Superior temporal gyrus (tissue), 1 donor: ENCODE data around the gene FAM3B.
"Not testable (repeated sequence)": the region's sequence is repeated elsewhere in the genome, so short reads cannot be mapped to it uniquely, and the experiment has no call there.

Experiments
- DNase-seq: peaks from one replicate; pipeline ENCODE4 v3.0.0-alpha.2; 2016; ENCODE audit errors: extremely low spot score

Gene FAM3B, protein sequence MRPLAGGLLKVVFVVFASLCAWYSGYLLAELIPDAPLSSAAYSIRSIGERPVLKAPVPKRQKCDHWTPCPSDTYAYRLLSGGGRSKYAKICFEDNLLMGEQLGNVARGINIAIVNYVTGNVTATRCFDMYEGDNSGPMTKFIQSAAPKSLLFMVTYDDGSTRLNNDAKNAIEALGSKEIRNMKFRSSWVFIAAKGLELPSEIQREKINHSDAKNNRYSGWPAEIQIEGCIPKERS

DNA sequence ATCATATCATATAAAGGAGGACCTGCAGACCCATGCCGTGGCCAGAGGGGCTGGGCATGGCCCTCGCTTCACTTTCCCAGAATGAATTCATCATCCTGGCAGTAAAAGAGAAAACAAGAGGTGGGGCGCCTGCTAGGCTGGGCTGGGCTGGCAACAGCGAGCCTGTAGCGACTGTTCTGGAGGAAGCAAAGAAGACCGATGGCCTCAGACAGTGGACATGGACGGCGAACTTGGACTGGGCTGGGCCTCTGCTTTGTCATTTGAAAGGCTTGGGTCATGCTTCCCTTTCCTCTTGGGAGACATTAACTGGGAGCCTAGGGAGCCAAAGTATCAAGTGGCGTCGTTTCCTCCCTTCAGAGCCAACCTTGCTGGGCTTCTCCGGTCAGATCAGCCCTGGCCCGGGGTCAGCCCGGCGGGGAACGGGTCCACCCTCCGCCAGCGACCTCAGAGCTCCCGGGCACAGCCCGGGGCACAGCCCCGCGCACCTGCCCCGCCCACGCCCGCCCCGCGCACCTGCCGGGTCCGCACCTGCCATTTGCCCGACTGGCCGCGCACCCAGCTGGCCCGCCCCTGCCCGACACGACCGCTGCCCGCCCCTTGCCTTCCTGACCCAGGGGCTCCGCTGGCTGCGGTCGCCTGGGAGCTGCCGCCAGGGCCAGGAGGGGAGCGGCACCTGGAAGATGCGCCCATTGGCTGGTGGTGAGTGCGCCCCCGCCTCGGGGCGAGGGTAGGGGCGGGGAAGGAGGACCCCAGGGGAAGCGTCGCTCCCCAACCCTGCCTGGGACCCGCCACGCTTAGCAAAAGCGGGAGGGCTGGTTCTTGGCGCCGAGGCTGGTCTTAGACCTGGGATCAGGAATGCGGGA is at the start of gene FAM3B:
Gene FAM3B (plus strand): TSS at position 602 of the 863 bp plus-strand sequence. CDS start 79 bp downstream, at position 681.
- DNase-seq, result no peak

DNA sequence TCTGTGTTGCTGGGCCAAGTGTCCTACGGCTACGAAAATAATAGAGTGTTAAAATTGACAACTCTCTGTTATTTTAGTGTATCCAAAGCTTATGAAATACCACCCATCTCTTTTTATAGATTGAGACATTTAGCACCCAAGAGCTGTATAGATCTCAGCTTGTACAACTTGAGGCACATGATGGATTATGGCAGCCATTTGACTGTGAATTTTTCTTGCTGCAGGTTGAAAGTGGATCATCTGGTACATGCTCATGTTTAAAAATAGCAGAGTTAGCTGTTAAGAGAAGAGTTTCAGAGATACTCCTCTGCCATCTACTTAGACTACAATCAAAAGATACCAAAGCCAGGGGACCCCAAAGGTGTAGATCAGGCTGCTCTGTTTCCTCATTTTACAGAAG is 49.3 kb upstream of the FAM3B start:
- peak; percentile 47 for DNase-seq

DNA sequence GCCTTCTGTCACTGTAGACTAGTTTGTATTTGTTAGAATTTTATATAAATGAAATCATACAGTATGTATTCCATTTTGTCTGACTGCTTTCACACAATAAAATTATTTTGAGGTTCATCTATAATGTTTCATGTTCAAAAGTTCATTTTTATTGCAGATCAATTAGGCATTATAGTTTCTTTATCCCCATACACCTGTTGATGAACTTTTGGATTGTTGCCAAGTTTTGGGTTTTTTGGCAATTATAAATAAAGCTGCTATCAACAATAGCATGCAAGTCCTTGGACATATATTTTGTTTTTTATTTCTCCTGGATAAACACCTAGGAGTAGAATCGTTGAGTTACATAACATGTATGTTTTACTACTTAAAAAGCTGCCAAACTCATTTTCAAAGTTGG is 47.1 kb upstream of the FAM3B start:
- no peak for DNase-seq

DNA sequence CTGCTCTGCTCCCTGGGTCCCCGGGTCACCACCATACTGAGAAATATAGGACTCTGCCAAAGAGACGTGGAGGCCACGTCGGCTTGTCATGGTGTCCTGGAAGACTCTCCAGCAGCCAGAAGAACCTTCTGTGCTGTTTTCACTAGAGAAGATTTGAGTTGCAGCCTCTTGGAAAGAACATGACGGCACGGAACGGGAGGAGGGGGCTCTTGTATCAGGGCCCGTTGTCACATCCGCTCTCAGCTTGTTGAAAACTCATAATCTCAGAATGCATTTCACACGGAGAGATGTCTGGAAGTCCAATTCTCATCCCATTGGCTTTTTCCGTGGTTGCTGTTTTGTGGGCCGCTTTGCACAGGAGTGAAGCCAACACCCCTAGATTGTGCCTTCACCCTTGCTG is 39.4 kb upstream of the FAM3B start:
- no peak for DNase-seq

DNA sequence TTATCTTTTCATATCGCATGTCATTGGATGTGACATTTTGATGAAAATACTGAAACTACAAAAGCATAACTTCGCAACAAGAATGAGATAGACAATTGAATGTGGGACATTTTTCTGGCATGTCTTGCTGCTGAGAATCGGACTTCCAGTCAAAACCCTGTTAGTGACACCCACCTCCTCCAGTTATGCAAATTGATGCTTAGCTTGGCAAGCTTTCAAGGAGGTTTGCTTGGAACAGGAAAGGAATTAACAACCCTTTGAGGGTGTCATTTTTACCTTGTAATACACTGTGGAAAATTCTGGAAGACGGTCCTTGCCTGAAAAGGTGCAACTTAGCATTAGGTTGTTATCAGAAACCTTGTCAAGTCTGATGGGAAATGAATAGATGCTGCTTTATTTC is 38.8 kb upstream of the FAM3B start:
- DNase-seq, result no peak

DNA sequence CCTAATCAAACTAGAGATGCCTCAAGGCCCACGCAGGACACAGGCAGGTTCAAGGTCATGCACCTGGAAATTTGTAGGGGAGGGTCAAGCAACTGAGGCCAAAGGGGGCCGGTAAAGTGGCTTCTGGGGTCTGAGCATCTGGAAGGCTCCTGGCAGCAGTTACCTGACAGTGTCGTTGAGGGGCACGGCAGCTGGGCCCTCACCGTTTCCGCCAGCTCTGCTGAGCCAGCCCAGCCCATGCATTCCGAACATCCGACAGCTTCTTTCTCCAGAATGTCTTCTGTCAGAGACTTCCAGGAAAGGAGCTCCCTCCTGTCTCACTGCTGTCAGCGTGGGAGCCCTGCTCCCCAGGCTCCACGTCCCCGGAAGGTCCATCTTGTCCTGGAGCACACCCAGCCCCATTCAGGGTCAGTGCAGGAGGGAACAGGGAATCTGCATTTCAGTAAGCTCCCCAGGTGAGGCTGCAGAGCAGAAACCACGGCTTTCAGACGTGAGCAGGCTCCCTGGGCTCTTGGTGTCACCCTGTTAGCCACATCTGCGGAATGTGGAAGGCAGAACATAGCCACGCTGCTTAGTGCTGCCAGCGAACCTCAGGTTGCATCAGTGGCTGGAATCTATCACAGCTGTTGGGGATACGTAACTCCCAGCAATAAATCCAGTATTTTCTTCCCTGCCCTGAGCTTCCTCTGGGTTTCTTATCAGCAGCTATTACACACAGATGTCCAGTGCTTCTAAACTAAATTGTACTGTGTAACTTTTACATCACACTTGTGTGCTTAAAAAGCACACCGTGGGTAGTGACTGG is 36.3 kb upstream of the FAM3B start:
- no peak for DNase-seq

DNA sequence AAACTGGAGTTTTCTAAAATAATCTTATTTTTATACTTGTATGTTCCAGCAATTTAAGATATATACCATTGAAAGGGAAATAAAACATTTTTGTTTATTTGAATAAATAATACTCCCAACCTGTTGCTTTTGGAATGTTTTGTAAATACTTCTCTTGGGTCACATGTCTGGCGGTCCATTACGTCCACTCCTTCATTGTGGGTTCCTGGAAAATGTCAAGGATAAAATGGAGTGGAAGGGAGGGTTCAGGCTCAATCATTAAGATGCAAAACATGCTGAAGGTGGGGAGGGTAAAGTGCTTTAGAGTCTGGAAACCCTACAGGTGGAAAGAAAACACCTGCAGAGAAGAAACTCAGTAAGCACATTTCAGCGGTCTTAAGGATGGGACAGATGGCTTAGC is 34.2 kb upstream of the FAM3B start:
- no peak for DNase-seq

DNA sequence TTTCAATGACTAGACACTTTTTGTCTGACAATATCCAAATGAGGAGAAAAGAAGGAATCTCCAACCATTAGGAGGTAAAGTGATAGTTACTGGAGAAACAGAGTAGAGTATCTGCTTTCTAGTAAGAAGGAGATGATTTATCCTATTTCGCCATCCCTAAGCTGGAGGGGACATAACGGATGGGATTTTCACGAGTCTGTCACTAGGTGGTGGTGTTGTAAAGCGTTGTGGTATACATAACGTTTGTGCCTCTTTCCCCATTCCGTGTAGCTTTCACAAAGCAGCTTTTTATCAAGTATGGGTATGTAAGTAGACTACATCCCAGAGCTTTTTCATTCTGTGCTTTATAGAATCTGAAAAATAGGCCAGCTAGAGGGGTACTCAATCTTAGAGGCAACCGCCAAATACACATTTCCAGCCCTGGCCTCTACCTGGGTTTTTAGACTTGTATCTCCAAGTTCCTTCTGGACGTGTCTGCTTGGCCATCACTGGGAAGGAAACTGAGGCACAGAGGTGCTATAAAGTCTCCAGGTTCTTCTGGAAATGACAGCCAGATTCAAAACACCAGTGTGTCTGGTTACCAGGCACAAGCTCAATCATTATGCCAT is 33.3 kb upstream of the FAM3B start:
- peak; percentile 90 for DNase-seq

DNA sequence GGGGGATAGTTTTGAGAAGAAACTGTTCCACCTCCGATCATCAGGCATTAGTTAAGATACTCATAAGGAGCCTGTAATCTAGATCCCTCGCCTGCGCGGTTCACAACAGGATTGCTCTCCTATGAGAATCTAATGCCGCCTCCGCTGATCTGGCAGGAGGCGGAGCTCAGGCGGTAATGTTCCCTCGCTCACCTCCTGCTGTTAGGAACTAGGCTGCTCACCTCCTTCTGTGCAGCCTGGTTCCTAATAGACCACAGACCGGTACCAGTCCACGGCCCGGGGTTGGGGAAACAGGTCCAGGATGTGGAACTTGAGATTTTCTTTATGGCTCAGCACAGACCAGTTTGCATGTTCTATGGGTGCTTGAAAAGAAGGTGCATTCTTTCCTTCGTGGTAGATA is 27.2 kb upstream of the FAM3B start:
- no peak for DNase-seq

DNA sequence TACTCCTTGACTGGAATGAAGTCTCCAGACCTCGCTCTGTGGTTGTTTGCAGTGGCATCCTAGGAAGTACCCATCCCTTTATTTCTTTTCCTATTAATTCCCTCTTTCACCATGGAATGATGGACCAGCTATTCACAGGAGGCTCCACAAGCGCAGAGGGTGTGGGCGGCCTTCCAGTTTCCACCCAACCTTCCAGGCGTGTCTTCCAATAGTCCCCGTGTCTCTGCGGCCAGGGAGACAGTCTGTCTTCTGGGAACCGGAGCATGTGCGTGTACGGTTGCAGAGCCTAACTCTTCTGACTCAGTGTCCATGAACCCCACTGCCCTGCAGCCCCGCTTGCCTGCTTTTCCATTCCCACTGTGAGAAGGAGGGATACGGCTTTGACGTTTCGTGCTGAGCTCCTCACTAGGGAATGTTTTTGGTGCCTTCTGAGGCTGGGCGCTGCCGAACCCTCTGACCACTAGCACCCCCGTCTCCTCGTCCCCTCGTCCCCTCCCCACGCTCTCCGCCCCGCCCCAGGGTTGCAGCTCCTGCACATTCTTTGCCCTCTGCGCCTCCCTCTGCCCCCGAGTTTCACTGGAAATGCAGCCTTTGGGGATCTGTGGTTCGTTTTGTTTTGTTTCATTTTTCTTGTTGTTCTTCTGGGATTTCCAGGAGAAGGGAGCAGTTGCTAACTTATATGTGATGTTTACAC is 26.3 kb upstream of the FAM3B start:
- no peak for DNase-seq

DNA sequence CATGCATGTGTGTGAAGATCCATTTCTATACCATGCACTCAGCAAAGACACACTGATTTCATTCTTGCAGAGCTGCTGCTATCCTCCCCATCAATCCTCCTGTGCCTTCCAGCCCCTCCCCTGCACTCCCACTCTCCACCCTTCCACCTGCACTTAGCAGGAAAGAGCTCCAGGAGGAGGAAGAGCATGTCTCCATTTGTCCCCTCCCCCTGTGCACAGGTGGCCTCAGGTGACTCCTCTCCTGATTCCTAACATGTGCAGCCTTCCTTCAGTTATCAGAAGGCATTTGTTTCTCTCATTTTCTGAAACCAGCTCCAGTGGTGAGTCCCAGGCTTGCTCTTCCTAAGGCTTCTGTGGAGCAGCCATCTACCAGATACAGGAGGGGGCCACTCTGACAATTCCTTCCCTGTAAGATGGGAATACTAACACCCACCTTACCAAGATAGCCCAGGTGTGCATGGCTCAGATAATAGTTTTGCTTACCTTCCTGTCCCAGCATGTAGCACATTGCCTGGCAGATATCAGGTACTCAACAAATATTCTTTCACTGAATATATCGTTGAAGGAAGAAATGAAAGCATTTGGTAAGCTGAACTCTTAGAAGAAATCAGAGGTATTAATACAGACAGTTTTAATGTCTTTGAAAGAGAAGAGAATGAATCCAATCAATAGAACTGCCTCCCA is 21.9 kb upstream of the FAM3B start:
- DNase-seq, result no peak

DNA sequence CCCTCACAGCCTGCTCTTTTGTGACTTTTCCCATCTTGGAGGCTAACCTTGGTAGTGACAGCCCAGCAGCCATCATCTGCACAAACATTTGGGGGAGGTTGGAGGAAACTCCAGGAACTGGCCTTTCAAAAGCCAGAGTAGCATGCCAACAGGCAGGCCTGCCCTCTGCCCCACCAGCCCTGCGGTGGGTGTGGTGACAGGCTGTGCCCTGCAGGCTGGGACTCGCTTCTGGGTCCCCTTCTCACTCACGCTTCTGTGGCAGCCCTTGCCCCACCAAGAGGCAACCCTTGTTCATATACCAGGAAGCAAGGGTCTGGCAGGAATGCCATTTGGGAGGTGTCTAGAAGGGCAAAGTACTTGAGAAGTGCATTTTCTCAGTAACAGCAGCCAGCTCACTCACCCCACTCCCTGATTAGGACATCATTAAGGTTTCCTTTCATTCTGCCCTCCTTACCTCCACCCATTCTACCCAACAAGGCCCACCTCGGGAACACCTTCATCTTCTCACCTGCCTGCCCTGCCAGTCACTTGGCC is 20.8 kb upstream of the FAM3B start:
- no peak for DNase-seq

DNA sequence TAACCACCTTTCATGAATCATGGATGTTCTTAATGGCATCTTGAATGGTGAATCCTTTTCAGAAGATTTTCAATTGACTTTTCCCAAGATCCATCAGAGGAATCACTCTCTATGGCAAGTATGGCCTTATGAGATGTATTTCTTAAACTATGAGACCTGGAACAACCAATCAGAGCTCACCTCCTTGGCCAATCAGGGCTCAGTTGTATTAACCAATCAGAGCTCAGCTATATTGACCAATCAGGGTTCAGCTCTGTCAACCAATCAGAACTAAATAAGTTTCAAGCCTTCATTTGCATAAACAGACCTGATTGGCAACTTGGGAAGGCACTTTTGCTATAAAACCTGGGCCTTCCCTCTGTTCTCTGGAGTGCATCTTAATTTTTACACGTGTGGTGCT is 13.6 kb upstream of the FAM3B start:
- DNase-seq, result no peak

DNA sequence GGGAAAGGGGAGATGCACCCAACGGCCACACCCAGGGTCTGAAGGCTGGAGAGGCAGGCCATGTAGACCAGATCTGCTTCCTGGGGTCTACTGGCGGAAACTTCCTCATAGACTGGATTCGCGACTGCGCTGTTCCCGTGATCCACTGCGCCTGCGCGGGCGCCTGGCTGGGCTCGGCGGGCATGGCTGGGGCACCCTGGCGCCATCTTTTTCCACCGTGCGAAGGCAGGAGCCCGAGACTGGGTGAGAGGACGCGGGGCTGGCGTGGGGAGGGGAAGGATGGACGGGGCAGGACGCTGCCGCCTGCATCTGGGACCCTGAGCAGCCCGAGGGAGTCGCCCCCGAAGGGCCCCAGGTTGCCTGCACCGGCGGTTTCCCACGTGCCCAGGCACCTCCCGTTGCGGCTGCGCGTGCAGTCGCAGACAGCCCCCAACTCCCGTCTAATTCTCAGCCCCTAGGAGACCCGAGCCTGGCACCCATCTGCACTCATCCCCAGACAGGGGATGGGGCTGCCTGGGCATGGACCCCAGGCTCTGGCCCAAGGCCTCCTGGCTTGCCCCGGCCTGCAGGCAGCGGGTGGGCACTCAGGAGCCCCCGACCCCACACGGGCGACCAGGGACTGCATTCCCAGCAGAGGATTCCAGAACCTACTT is 12.4 kb upstream of the FAM3B start:
- DNase-seq, result no peak

DNA sequence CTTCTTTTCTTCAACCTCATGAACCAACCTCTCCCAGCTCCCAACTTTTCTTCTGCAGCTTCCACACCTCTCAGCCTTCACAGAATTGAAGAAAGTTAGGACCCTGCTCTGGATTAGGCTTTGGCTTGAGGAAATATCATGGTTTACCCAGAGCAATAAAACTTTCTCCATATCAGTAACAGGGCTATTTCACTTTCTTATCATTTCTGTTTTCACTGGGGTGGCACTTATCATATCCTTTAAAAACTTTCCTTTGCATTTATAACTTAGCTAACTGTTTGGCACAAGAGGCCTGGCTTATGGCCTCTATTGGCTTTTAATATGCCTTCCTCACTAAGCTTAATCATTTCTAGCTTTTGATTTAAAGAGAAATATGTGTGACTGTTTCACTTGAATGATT is 9.4 kb upstream of the FAM3B start:
- DNase-seq, result no peak

DNA sequence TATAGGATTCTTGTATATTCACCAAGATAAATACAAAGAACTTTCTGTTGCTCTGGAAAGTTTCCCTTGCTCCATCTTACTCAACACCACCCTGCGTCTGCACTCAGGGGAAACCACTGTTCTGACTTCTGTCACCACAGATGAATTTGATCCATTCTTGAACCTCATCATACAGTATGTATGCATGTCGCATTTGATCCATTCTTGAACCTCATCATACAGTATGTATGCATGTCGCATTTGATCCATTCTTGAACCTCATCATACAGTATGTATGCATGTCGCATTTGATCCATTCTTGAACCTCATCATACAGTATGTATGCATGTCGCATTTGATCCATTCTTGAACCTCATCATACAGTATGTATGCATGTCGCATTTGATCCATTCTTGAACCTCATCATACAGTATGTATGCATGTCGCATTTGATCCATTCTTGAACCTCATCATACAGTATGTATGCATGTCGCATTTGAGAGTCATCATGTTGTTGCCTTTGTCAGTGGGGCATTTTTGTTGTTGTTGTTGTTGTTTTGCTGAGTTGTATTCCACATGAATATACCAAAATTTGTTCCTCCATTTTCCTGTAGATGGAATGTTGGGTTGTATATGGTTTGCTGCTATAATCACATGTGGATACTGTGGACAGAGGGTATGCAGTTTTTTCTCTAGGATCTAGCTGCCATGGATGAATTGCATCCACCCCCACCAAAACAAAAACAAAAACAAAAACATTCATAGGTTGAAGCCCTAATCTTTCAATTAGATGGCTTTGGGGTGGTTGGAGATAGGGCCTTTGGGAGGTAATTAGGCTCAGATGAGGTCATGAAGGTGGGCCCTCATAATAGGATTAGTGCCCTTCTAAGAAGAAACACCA is 3.1 kb upstream of the FAM3B start:
- not testable (repeated sequence) for DNase-seq

DNA sequence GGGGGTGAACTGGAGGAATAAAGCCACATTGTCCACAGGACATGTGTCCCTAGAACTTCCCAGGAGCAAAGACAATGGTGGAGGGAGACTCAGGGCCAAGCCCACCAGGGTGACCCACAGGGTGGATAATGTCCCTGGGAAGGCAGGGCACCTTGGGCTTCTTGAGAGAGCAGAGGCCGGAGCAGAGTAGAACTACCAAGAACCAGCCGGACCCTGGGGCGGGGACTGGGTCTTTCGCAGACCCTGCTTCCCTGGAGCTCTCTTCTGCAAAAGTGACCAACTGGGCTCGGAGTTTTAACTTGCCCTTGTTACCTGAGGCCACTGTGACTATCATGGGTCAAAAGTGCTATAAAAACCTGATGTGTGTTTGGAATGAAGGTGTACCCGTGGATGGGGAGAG is 875 bp upstream of the FAM3B start:
- no peak for DNase-seq

DNA sequence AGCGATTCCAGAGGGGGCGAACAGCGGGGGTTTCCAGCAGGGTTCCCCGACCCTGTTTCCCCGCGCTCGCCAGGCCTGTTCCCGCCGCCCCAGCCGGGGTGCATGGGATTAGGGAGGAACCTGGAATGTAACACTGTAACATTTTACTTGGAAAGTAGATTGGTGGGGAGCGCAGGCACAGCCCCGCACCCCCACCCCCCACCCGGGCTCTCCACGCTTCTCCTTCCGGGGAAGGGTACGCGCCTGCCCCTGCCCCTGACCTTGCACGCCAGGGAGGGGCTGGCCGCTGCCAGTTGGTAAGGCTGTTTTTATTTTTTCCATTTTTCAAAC is 427 bp downstream of the FAM3B start:
- DNase-seq, result no peak

DNA sequence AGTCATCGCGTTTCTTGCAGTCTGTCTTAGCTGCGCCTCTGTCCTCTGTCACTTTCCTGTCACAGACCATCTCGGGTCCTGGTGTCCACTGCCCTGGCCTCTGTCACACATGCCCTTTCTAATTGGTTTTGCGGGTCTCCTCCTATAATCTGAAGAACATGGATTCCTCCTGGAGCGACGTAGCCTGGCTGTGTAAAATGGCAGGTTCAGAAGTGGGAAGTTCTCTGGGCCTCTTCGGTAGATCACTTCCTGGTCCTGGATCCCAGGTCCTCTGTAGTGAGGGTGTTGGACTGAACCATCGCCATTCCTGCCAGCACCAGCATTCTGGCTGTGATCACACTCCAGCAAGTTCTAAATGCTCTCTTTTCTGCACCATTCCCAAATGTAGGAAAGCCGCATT is 857 bp downstream of the FAM3B start:
- no peak for DNase-seq
